ENCODE measurements around the gene ARRDC3. TPM values are rescaled to one million over a fixed set of nuclear protein-coding genes. Genes with fewer than 3 reads are reported as not detected.

The ARRDC3 gene
- 24.9 and 35.1 TPM in 2 replicates for total RNA-seq

DNA sequence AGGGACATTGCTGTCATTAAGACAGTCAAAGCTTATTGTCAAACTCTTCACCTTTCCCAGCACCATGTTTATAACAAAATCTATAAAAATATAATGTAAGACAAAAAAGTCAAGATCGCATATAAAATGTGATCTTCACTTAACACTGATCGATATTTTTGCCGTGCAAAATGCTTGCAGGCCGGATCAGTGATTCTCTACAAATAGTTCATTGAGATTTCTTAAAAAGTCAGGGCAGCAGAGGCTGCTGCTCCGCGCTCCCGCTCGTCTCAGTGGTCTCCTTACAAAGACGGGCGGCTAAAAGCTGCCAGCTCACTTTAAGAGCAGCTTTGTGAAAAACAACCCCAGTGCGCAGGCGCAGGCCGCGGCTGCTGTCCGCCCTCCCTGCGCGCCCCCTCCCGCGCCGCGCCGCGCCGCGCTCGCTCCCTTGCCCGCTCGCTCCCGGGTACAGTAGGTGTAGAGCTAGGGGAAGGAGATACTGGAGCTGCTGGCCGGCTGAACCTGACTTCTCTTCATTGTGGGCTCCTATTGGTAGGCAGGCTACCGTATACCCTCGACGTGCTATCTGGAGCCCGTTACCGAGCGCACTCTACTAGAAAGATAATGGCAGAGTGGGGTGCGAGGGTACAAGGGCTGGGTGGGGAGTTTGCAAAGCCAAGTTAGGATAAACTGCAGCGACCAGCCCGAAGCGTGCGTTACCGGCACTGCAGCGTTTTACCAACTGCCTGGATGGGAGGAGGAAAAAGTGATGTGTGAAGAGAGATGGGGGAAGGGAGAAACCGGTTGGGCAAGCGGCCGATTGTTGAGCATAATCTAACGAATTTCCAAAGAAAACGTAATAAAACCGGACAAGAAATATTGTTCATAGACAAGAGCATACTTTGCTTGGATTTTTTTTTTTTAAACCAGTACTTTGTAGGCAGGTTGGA, at the start of gene ARRDC3:
TSS of gene ARRDC3 (minus strand) at position 291 of the 929 bp plus-strand sequence. CDS start at position 66, 225 bp downstream.

Data from airway epithelial cell (primary cell).